Peyer's patch (tissue), 4 donors: Measurements from ENCODE around the gene AZU1.

Experiments used
- POLR2A ChIP-seq, 2 donors: fragments of 450-650 bp; IDR thresholded peaks; one replicate each; pipeline ENCODE4 v1.5.1; 2017; ENCODE audit warnings: antibody characterized with exemption in 2 of 2, mild to moderate bottlenecking in 2 of 2, moderate library complexity in 2 of 2
- TF ChIP-seq, protein P1 (sequence below), 6 experiments: fragments of 450-650 bp in 4 of 6; fragments of 200-600 bp in 2 of 6; sonication (generic) in 1 of 6; IDR thresholded peaks; one replicate each; pipeline ENCODE4 v1.5.1; 2017 to 2019; ENCODE audit warnings: antibody characterized with exemption in 6 of 6, mild to moderate bottlenecking in 3 of 6, moderate library complexity in 1 of 6

- TF ChIP-seq, protein P1, sequence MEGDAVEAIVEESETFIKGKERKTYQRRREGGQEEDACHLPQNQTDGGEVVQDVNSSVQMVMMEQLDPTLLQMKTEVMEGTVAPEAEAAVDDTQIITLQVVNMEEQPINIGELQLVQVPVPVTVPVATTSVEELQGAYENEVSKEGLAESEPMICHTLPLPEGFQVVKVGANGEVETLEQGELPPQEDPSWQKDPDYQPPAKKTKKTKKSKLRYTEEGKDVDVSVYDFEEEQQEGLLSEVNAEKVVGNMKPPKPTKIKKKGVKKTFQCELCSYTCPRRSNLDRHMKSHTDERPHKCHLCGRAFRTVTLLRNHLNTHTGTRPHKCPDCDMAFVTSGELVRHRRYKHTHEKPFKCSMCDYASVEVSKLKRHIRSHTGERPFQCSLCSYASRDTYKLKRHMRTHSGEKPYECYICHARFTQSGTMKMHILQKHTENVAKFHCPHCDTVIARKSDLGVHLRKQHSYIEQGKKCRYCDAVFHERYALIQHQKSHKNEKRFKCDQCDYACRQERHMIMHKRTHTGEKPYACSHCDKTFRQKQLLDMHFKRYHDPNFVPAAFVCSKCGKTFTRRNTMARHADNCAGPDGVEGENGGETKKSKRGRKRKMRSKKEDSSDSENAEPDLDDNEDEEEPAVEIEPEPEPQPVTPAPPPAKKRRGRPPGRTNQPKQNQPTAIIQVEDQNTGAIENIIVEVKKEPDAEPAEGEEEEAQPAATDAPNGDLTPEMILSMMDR (IDR thresholded peaks at IDR 0.05) = no peak
- no peak for TF ChIP-seq POLR2A (IDR thresholded peaks at IDR 0.05)
Measured at GRCh38 chr19:831407-832369, 4.1 kb downstream of the AZU1 start.
